ENCODE measurements around the gene CCDC85B.
A peak's percentile ranks its signal among the peaks of the same experiment; 100 is the strongest.

Gene CCDC85B

DNA sequence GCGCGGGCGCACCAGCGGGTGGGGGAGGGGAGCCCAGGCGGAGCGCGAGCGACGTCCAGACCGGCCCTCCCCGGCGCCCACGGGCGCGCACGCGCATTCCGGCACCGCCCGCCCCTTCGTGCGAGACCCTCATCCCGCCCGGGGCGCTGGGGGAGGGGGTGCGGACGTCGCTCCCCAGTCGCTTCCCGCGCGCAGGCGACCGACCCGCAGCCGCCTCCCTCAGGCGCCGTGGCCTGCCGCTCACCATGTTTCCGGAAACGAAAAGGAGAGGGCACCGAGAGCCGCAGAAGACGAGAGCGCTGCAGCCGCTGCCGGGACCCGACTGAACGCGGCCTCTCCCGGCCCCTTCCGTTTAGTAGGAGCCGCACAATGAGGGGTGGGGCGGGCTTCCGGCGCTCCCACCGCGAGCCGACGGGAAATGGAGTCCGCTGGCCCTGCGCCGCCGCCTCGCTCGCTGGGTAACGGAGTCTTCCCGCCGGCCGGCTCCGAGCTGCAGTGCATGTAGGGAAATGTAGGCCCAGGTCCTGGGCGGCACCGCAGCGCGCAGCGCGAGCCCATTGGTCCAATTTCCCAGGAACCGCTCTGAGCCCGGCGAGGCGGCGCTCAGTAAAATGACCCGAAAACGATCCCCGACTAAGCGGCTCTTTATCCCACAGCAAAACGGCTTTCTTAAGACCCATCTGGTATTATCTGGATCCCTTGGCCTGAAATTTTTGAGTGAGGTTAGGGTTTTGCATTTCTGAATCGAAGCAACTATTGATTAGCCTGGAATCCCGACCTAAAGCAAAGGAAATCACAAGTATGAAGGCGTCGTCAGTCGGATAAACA lies 32.4 kb upstream of the CCDC85B start, which contains the start of gene CFL1:
CFL1 (minus strand) TSS at position 328 of the 828 bp plus-strand sequence; CDS start at position 247, 81 bp downstream.
- peak; percentile 97 for DNase-seq (ENCODE audit: low read depth)

- no peak for DNase-seq (ENCODE audit: low read depth)
These were observed 31.8 kb upstream of the CCDC85B start for GRCh38 chr11:65858681-65859087.

DNA sequence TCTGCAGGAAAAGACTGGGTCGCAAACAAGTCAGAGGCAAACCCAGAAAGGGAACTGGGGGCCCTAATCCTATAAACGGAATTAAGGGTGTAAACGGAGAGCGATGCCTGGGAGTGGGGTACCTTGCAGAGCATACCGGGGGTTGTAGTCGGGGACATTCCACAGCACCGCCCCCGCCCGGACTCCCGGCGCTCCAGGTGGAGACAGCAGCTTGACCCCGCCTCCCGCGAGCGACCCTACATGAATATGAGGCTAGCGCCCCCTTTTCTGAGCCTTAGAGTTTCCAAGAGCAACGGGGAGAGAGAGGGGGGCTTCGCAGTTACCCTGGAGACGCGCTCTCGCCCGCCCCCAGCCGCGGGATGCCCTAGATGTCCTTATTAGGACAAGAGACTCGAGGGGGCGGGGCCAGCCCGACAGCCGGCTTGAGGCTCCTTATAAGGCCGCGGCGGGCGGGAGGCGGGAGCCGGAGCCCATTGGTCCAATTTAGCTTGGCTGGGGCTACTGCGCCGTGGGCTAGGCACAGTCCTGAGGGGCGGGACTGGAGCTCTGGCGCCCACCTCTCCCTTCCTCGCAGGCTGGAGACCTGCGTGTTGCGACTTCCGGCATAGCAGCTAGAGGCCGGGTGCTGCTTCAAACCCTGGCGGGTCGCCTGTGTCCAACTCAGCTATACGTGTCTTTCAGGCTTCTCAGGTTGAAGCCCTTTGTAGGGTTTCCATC lies 31.2 kb upstream of the CCDC85B start:
- peak; percentile 94 for DNase-seq (ENCODE audit: low read depth)

DNA sequence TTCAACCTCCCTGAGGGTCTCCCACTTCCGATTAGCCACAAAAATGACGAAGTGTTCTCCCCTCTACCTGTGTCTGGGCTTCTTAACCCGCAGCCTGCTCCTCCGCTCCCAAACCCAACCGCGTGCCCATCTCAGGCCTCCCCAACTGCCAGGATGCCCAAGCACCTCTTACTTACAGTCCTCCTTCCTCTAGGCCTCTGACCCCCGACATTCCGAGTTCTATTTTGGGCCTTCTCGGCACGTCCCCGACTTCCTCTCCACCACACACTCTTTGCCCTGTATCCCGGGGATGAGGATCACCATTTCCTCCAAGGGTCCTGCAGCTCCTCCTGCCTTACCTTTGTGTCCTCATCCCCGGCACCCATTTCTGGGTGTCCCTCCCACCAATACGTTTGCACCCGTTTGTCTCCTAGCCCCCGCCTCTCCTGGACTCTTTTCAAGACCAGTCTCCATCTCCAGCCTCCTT lies 30.6 kb upstream of the CCDC85B start:
- DNase-seq (ENCODE audit: low read depth), result no peak

GRCh38 chr11:65860278-65861164 lies 30.0 kb upstream of the CCDC85B start, which contains the start of gene MUS81:
MUS81 (plus strand) TSS chr11:65860433; CDS start chr11:65860754, 321 bp downstream.
- DNase-seq (ENCODE audit: low read depth), result peak; percentile 93

DNA sequence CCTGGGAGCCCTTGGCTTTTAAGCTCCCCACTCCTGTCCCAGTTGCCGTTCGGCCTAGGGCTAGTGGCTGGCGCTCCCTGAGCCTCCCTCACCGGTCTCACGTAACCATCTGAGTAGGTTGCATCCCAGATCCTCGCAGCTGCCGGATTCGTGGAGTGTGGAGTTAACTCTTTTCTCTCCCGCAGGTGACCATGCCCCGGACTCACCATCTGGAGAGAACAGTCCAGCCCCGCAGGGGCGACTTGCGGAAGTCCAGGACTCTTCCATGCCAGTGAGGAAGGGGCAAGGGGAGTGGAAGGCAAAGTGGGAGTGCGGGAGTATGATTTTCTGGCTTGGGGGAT lies 29.3 kb upstream of the CCDC85B start:
- DNase-seq (ENCODE audit: low read depth), result no peak

GRCh38 chr11:65861533-65862183 lies 28.8 kb upstream of the CCDC85B start:
- DNase-seq (ENCODE audit: low read depth), result no peak

GRCh38 chr11:65862191-65862735 lies 28.2 kb upstream of the CCDC85B start:
- no peak for DNase-seq (ENCODE audit: low read depth)

DNA sequence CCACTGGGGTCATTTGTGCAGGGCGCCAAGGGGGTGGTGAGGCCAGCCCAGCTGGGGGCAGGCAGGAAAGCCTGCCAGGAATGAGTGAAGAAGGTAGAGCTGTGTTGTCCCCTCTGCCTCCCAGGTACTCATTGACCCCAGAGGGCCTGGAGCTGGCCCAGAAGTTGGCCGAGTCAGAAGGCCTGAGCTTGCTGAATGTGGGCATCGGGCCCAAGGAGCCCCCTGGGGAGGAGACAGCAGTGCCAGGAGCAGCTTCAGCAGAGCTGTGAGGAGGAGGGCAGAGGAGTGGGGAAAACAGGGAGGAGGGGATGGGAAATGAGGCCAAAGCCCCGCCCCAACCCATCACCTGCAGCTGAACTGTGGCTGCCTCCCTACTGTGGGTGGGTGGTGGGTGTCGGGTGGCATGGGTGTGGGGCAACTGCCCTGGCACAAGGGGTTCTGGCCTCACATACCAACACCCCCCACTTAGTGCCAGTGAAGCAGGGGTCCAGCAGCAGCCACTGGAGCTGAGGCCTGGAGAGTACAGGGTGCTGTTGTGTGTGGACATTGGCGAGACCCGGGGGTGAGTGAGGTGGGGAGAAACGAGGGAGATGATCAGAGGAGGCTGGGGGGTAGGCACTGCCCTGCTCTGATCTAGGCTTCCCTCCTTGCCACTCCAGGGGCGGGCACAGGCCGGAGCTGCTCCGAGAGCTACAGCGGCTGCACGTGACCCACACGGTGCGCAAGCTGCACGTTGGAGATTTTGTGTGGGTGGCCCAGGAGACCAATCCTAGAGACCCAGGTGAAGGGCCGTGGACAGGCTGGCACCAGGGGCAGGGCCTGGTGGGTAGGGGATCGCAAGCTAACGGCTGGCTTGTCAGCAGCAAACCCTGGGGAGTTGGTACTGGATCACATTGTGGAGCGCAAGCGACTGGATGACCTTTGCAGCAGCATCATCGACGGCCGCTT lies 27.3 kb upstream of the CCDC85B start:
- DNase-seq (ENCODE audit: low read depth), result no peak

DNA sequence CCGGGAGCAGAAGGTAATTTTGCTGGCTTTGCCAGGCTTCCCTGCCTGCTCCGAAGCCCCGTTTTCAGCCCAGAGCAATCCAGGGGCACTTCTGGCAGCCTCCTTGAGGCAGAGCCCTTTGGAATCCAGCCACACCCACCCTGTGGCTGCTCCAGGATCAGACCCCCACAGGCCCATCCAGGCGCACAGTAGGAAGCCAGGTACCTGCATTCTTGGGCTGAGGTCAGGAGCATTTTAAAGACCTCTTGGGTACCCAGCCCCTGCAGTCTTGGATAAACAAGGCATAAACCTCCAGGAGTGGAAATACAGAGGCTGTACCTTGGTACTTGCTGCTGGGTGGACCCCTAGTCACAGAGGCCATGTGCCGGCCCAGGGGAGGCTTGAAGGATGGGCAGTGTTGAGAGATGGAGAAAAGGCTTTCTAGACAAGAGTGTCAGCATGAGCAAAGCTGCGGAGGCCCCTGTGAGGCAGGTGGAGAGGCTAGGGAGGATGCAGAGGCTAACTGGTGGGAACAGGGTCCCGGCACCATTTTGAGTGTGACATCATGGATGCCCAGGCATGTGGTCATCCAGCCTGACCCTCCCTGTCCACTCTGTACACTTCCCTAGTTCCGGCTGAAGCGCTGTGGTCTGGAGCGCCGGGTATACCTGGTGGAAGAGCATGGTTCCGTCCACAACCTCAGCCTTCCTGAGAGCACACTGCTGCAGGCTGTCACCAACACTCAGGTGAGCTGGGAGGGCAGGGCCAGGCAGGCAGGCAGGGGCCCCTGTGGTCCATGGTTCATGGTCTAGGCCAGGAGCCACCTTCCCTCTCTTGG lies 26.4 kb upstream of the CCDC85B start:
- no peak for DNase-seq (ENCODE audit: low read depth)

- DNase-seq (ENCODE audit: low read depth), result no peak
These were observed 25.6 kb upstream of the CCDC85B start for GRCh38 chr11:65864706-65865471.

DNA sequence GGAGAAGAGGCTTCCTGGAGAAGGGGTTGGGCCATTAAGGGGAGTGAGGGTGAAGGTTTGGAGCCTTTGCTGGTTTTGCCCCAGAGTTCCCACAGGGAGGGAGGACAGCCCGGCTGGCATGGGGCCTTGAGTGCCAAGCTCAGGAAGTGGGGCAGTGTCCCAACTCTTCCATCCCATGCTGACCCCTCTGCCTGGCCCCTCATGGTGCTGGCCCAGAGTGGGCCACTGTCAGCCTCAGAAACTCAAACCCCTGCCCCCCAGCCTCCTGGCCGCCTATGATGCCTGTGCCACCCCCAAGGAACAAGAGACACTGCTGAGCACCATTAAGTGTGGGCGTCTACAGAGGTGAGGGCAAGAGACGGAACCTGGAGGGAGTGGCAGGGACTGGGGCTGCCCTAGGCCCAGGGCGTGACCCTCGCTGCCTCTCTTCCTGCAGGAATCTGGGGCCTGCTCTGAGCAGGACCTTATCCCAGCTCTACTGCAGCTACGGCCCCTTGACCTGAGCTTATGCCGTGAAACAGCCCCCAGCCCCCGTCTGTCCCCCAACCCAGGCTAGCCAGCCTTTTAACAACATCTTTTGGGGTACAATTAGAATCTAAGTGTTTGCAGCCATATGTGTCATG lies 24.8 kb upstream of the CCDC85B start:
- DNase-seq (ENCODE audit: low read depth), result no peak

- no peak for DNase-seq (ENCODE audit: low read depth)
These were observed 23.8 kb upstream of the CCDC85B start for GRCh38 chr11:65866509-65867283.

DNA sequence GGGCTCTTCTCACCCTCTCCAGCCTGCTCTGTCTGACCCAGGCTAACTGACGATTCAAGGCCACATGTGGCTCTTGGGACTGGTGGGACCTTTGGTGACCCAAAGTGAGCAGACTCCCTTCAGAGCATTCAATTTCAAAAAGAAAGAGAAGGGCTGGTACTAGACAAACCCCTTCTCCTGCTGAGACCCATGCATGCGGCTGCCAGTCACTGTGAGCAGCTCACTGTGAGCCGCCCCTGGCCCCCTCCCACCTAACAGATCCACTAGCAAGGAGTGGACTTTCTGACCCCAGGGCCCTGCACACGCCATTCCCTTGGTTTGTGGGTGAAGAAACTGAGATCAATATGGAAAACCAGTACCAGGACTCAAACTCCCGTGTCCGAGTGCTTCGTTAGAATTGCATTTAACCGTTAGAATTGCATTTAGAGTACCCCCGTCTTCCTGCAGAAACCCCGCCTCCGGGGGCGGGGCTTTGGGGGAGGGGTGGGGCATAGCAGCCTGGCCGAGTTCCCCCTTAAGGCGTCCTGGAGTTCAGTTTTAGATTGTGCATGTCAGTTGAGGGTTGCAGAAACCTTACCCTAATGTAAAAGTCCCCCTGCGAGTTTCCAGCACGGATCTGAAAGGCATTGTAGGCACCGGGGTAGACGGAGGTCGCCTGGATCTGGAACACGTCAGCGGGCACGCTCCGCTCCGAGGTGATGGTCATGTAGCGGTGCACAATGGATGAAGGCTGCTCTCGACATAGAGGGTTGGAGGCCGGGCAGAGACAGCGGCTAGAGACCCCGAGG lies 23.0 kb upstream of the CCDC85B start:
- DNase-seq (ENCODE audit: low read depth), result no peak

DNA sequence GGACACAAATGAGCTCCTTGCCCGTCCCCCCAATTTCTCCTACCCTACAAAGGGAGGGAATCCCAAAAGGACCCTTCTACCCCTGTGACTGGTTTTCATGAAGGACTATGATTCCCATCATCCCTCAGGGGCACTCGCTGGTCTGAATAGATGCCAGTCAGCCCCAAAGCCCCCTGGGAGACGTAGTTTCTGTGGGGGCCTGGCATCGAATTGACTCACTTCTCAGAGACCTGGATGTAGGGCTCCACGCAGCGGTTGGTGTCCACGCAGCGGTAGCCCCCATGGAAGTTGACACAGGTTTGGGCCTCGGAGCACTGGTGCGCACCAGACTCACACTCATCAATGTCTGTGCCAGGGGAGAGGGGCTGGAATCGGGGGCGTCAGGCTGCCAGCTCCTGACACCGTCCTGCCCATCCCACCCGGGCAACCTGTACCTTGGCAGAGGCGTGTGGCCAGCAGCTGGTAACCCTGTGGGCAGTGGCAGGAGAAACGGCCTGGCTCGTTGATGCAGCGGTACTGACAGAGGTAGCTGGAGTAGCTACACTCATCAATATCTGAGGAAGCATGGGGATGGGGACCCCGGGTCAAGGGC lies 22.3 kb upstream of the CCDC85B start:
- DNase-seq (ENCODE audit: low read depth), result no peak

DNA sequence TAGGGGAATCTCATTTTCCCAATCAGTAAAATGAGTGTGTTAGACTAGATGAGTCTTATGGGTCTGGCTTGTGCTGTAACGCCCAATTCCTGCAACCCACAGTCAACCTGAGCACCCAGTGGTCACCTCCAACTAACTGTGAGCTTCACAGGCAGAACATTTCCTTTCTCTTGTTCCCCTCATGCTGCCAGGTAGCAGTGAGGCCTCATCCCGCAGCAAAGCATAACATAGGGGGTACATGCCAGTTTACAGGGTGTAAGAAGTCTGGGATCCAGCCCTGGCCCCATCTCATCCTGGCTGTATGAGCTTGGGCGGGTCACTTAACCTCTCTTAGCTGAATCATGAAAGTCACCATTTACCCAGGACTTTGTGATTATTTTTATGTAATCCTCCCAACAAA lies 21.6 kb upstream of the CCDC85B start:
- DNase-seq (ENCODE audit: low read depth), result no peak
